HepG2 (cell line): Measurements from ENCODE around the gene HELZ.

Source experiments
- KLF16 ChIP-seq, 2 experiments: sonication (generic) in 1 of 2; formaldehyde crosslinking in 1 of 2; IDR thresholded peaks; 2 replicates each; pipeline versions ENCODE4 v1.6.1 to v1.8.0; 2016 to 2023; ENCODE audit warnings: missing genetic modification reagents in 2 of 2, missing compliant biosample characterization in 1 of 2
- MAFF ChIP-seq: IDR thresholded peaks from 2 replicates; pipeline ENCODE4 v1.6.1; 2011; ENCODE audit warnings: low read depth, low read length, improper control_type of control experiment
- MAZ ChIP-seq, 2 experiments: sonication (generic) in 1 of 2; formaldehyde crosslinking in 1 of 2; IDR thresholded peaks; 2 replicates each; pipeline versions ENCODE4 v1.5.0 to v1.6.1; 2012 to 2020; ENCODE audit warnings: low read depth in 2 of 2, mild to moderate bottlenecking in 2 of 2, borderline replicate concordance in 1 of 2, improper control_type of control experiment in 1 of 2, low read length in 1 of 2, missing genetic modification reagents in 1 of 2, moderate library complexity in 1 of 2
- REST ChIP-seq, 2 experiments: IDR thresholded peaks; 2 replicates each; pipeline ENCODE4 v1.6.1; 2011 to 2012; ENCODE audit warnings: low read length in 2 of 2, borderline replicate concordance in 1 of 2, low read depth in 1 of 2, mild to moderate bottlenecking in 1 of 2, moderate library complexity in 1 of 2
- SP4 ChIP-seq: sonication (generic); formaldehyde crosslinking; IDR thresholded peaks from 2 replicates; pipeline ENCODE4 v1.8.1; 2023; ENCODE audit warnings: mild to moderate bottlenecking, missing genetic modification reagents
- ZNF331 ChIP-seq: sonication (generic); formaldehyde crosslinking; IDR thresholded peaks from 2 replicates; pipeline ENCODE4 v1.4.0; 2020; ENCODE audit warnings: missing genetic modification reagents
- TF ChIP-seq, protein P1 (sequence below): IDR thresholded peaks from 2 replicates; pipeline ENCODE4 v1.6.1; 2016; ENCODE audit warnings: mild to moderate bottlenecking, missing biosample characterization, missing genetic modification reagents

GRCh38 chr17:67093348-67093747 is 151.6 kb downstream of the HELZ start:
- TF ChIP-seq ZNF331 (no peak), KLF16 (CRISPR knock-in tag; IDR thresholded peaks at IDR 0.05) (no peak), MAZ (IDR thresholded peaks at IDR 0.05; ENCODE audit: borderline replicate concordance, low read depth, low read length) (no peak), MAZ (CRISPR knock-in tag; IDR thresholded peaks at IDR 0.05; ENCODE audit: low read depth) (no peak), MAFF (no peak), REST (IDR thresholded peaks at IDR 0.05; ENCODE audit: borderline replicate concordance in 1 of 2, low read depth in 1 of 2, low read length in 2 of 2) (no peak), SP4 (CRISPR knock-in tag) (no peak)
- TF ChIP-seq, protein P1, sequence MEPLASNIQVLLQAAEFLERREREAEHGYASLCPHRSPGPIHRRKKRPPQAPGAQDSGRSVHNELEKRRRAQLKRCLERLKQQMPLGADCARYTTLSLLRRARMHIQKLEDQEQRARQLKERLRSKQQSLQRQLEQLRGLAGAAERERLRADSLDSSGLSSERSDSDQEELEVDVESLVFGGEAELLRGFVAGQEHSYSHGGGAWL (CRISPR knock-in tag) = no peak
